ENCODE results near the gene TMCC2. TPM values are rescaled to one million over a fixed set of nuclear protein-coding genes. Genes with fewer than 3 reads are reported as not detected.

The TMCC2 gene
- total and polyA plus RNA-seq, 3 donors from 2014 or later, result 8.5 to 14.7 (median 12.1) TPM

- intact Hi-C loops (cut with DNase I; ENCODE audit: low total_unique reads), result loop anchor here (10.0 kb wide), 1 partner anchor 261 kb away; no protein-coding TSS in a partner anchor
- Histone ChIP-seq H3K27ac (no peak overlapping the region), H3K4me1 (peaks cover 14% of the 10 kb centered on the region), H3K27me3 (no peaks in the 10 kb centered on the region), H3K9me3 (no peaks in the 10 kb centered on the region), H3K36me3 (ENCODE audit: low read depth, missing control alignments) (no peaks in the 10 kb centered on the region), H3K4me3 (no peak overlapping the region)
- 41 to 67% methylated on average over 6 to 8 of the region's 8 CpGs for WGBS, 2 donors
- DNase-seq, result peak; percentile 96
- TF ChIP-seq POLR2A (IDR thresholded peaks at IDR 0.05), result no peak
- peak; percentile 90 to 97 (median 94) for TF ChIP-seq CTCF (IDR thresholded peaks at IDR 0.05)
These were observed 28.4 kb downstream of the TMCC2 start for GRCh38 chr1:205255941-205256780.

- 83 to 94% methylated on average over 12 to 17 of the region's 19 CpGs for WGBS, 2 donors
- H3K4me3 ChIP-seq, result no peak overlapping the region
These were observed 29.3 kb downstream of the TMCC2 start for GRCh38 chr1:205256951-205257625.

GRCh38 chr1:205257735-205258134, 30.0 kb downstream of the TMCC2 start:
- Histone ChIP-seq H3K36me3 (ENCODE audit: low read depth, missing control alignments) (no peaks in the 10 kb centered on the region), H3K4me1 (peaks cover 14% of the 10 kb centered on the region), H3K27ac (no peak overlapping the region), H3K4me3 (no peak overlapping the region), H3K9me3 (no peaks in the 10 kb centered on the region), H3K27me3 (no peaks in the 10 kb centered on the region)
- 73 to 75% methylated on average over 2 of the region's 2 CpGs for WGBS, 2 donors
- TF ChIP-seq CTCF (IDR thresholded peaks at IDR 0.05) (no peak), POLR2A (IDR thresholded peaks at IDR 0.05) (no peak)
- DNase-seq, result no peak
- intact Hi-C loops (cut with DNase I; ENCODE audit: low total_unique reads), result loop anchor here (10.0 kb wide), 1 partner anchor 263 kb away; no protein-coding TSS in a partner anchor

More at GRCh38 chr1:205256951-205257625, 29.3 kb downstream of the TMCC2 start:
- H3K9me3 ChIP-seq, result no peaks in the 10 kb centered on the region
- no peak overlapping the region for H3K27ac ChIP-seq
- peaks cover 14% of the 10 kb centered on the region for H3K4me1 ChIP-seq
- TF ChIP-seq POLR2A (IDR thresholded peaks at IDR 0.05) (no peak), CTCF (IDR thresholded peaks at IDR 0.05) (no peak)
- intact Hi-C loops (cut with DNase I; ENCODE audit: low total_unique reads), result loop anchor here (10.0 kb wide), 1 partner anchor 262 kb away; no protein-coding TSS in a partner anchor
- DNase-seq, result no peak
- H3K36me3 ChIP-seq (ENCODE audit: low read depth, missing control alignments), result no peaks in the 10 kb centered on the region
- H3K27me3 ChIP-seq, result no peaks in the 10 kb centered on the region

GRCh38 chr1:205258261-205258691, 30.5 kb downstream of the TMCC2 start:
- H3K4me3 ChIP-seq, result no peak overlapping the region
- H3K27me3 ChIP-seq, result no peaks in the 10 kb centered on the region
- no peak for DNase-seq
- peaks cover 14% of the 10 kb centered on the region for H3K4me1 ChIP-seq
- intact Hi-C loops (cut with DNase I; ENCODE audit: low total_unique reads), result loop anchor here (10.0 kb wide), 1 partner anchor 263 kb away; no protein-coding TSS in a partner anchor
- no peak overlapping the region for H3K27ac ChIP-seq
- no peaks in the 10 kb centered on the region for H3K9me3 ChIP-seq
- H3K36me3 ChIP-seq (ENCODE audit: low read depth, missing control alignments), result no peaks in the 10 kb centered on the region
- TF ChIP-seq CTCF (IDR thresholded peaks at IDR 0.05), result no peak
- TF ChIP-seq POLR2A (IDR thresholded peaks at IDR 0.05), result no peak
- 85 to 93% methylated on average over 7 of the region's 7 CpGs for WGBS, 2 donors

Measured in testis (tissue), 3 donors.